Measurements from ENCODE around the gene MRLN. TPM values are rescaled to one million over a fixed set of nuclear protein-coding genes. Genes with fewer than 3 reads are reported as not detected.

MRLN gene
- total and polyA plus RNA-seq, 2 of the 8 experiments (the other 6 are each of a cell fraction or from before 2014, with no cell fraction given), result 0.21 TPM; not detected in 1

- no peak overlapping the region for H3K23ac ChIP-seq (ENCODE audit: insufficient read length)
- H2BK15ac ChIP-seq (ENCODE audit: low read length), result no peak overlapping the region
- H3K27ac ChIP-seq (ENCODE audit: low read depth, low read length), result no peak overlapping the region
- POLR2A ChIA-PET (ENCODE audit: partially characterized antibody), result no interaction called here
- no peaks in the 10 kb centered on the region for H4K20me1 ChIP-seq (replicated peaks in 1 of 2; ENCODE audit: control insufficient read depth in 1 of 2, insufficient read depth in 2 of 2, low read length in 2 of 2)
- H3K9ac ChIP-seq (replicated peaks in 1 of 4; ENCODE audit: extremely low read depth in 1 of 4, low read depth in 3 of 4, low read length in 3 of 4), result no peak overlapping the region
- no peaks in the 10 kb centered on the region for H3K36me3 ChIP-seq (ENCODE audit: control insufficient read depth in 2 of 4, insufficient read depth in 4 of 4, low read length in 3 of 4)
- no peak overlapping the region for H2AK5ac ChIP-seq (ENCODE audit: low read depth, low read length)
- H2BK20ac ChIP-seq (ENCODE audit: low read length), result no peak overlapping the region
- H2BK12ac ChIP-seq (ENCODE audit: low read depth, low read length), result no peak overlapping the region
- no peak overlapping the region for H2BK5ac ChIP-seq (ENCODE audit: low read depth, low read length)
- no peak overlapping the region for H3K14ac ChIP-seq (ENCODE audit: insufficient read length)
- CTCF ChIA-PET (ENCODE audit: partially characterized antibody), result interaction anchor here (0.8 to 1.8 kb wide), 5 partner anchors 9 to 112 kb away, joined by 3 to 6 read pairs (median 4); no protein-coding TSS in a partner anchor
- H4K91ac ChIP-seq (replicated peaks; ENCODE audit: insufficient read length, low read length), result no peak overlapping the region
- H3K79me2 ChIP-seq (ENCODE audit: control insufficient read depth in 1 of 2, insufficient read depth in 2 of 2, low read length in 2 of 2), result no peaks in the 10 kb centered on the region
- H2BK120ac ChIP-seq (replicated peaks; ENCODE audit: low read depth, low read length), result no peak overlapping the region
- DNase-seq (ENCODE audit: low read depth in 1 of 2, low spot score in 2 of 2), result no peak
- FAIRE-seq, result no peak
- no peaks in the 10 kb centered on the region for H3K27me3 ChIP-seq (replicated peaks in 1 of 4; ENCODE audit: control insufficient read depth in 3 of 4, extremely low read depth in 1 of 4, insufficient read depth in 3 of 4, low read length in 3 of 4)
- H3K4me3 ChIP-seq (ENCODE audit: extremely low read depth in 1 of 4, insufficient read depth in 2 of 4, low read depth in 3 of 4, low read length in 4 of 4), result no peak overlapping the region
- no peak overlapping the region for H3K4me2 ChIP-seq (ENCODE audit: insufficient read depth in 1 of 2, low read depth in 2 of 2, low read length in 2 of 2)
- WGBS, 2 experiments (ENCODE audit: extremely low coverage in 1 of 2, insufficient coverage in 1 of 2, insufficient read length in 1 of 2, insufficient replicate concordance in 2 of 2, low coverage in 1 of 2, low lambda C conversion rate in 2 of 2, missing lambda C conversion rate in 1 of 2), result 87% methylated on average over 8 of the region's 8 CpGs; no CpG with 5 or more reads in 1 of the 2 experiments
- H2AFZ ChIP-seq (ENCODE audit: low read length), result no peak overlapping the region
- no peak overlapping the region for H3K56ac ChIP-seq (replicated peaks; ENCODE audit: insufficient read length, low read depth, low read length)
- no peak overlapping the region for H4K8ac ChIP-seq (ENCODE audit: extremely low read depth, insufficient read depth, low read length)
- TF ChIP-seq ATF3 (IDR thresholded peaks at IDR 0.05; ENCODE audit: insufficient read depth, low read depth, low read length), result no peak
- no peak for TF ChIP-seq SP1 (IDR thresholded peaks at IDR 0.05; ENCODE audit: low read depth, low read length)
- no peaks in the 10 kb centered on the region for H3K4me1 ChIP-seq (replicated peaks in 1 of 4; ENCODE audit: control insufficient read depth in 3 of 4, insufficient read depth in 4 of 4, low read length in 3 of 4)
- H3K4ac ChIP-seq (replicated peaks; ENCODE audit: insufficient read length, low read depth, low read length), result no peak overlapping the region
- no peak overlapping the region for H4K5ac ChIP-seq (ENCODE audit: insufficient read length, low read depth, low read length)
- peaks cover 8 to 9% of the 10 kb centered on the region in 2 experiments; a peak in 3 of 4 replicates for H3K9me3 ChIP-seq (ENCODE audit: insufficient read depth in 2 of 2, low read depth in 1 of 2, low read length in 1 of 2)
- H3K23me2 ChIP-seq (ENCODE audit: low read depth, low read length), result no peaks in the 10 kb centered on the region
- H3K79me1 ChIP-seq (ENCODE audit: low read depth, low read length), result no peaks in the 10 kb centered on the region
- H3K18ac ChIP-seq (ENCODE audit: extremely low read depth, low read length), result no peak overlapping the region
These were observed 28.3 kb upstream of the MRLN start for GRCh38 chr10:59781511-59781910.

Data from H1 (cell line).